ENCODE data around the gene C7orf57.

Gene C7orf57

GRCh38 chr7:48009954-48010353 lies 25.4 kb upstream of the C7orf57 start:
- H3K4me1 Mint-ChIP-seq, result no peaks in the 10 kb centered on the region
- no peak for DNase-seq
- H3K4me3 Mint-ChIP-seq, result no peak overlapping the region
- H3K27me3 Mint-ChIP-seq, result peaks cover 8% of the 10 kb centered on the region
- CTCF ChIA-PET, result no interaction called here
- H3K36me3 Mint-ChIP-seq, result no peaks in the 10 kb centered on the region
- H3K27ac Mint-ChIP-seq, result no peak overlapping the region
- H3K9me3 Mint-ChIP-seq, result no peaks in the 10 kb centered on the region

GRCh38 chr7:48011323-48011722 lies 24.0 kb upstream of the C7orf57 start:
- H3K27me3 Mint-ChIP-seq, result peaks cover 13% of the 10 kb centered on the region
- H3K4me3 Mint-ChIP-seq, result no peak overlapping the region
- CTCF ChIA-PET, result no interaction called here
- no peaks in the 10 kb centered on the region for H3K36me3 Mint-ChIP-seq
- H3K4me1 Mint-ChIP-seq, result no peaks in the 10 kb centered on the region
- DNase-seq, result no peak
- no peak overlapping the region for H3K27ac Mint-ChIP-seq
- no peaks in the 10 kb centered on the region for H3K9me3 Mint-ChIP-seq

- no peaks in the 10 kb centered on the region for H3K36me3 Mint-ChIP-seq
- H3K4me3 Mint-ChIP-seq, result no peak overlapping the region
- H3K9me3 Mint-ChIP-seq, result no peaks in the 10 kb centered on the region
- H3K27me3 Mint-ChIP-seq, result peaks cover 13% of the 10 kb centered on the region
- no peak for DNase-seq
- CTCF ChIA-PET, result no interaction called here
- no peak overlapping the region for H3K27ac Mint-ChIP-seq
- H3K4me1 Mint-ChIP-seq, result no peaks in the 10 kb centered on the region
These were observed 23.4 kb upstream of the C7orf57 start for GRCh38 chr7:48011951-48012350.

- CTCF ChIA-PET, result no interaction called here
- H3K4me1 Mint-ChIP-seq, result no peaks in the 10 kb centered on the region
- no peaks in the 10 kb centered on the region for H3K36me3 Mint-ChIP-seq
- H3K9me3 Mint-ChIP-seq, result no peaks in the 10 kb centered on the region
- peaks cover 29% of the 10 kb centered on the region for H3K27me3 Mint-ChIP-seq
- no peak overlapping the region for H3K4me3 Mint-ChIP-seq
- H3K27ac Mint-ChIP-seq, result no peak overlapping the region
- DNase-seq, result no peak
These were observed 18.7 kb upstream of the C7orf57 start for GRCh38 chr7:48016641-48017040.

GRCh38 chr7:48017674-48018073 lies 17.7 kb upstream of the C7orf57 start:
- peaks cover 29% of the 10 kb centered on the region for H3K27me3 Mint-ChIP-seq
- H3K4me3 Mint-ChIP-seq, result no peak overlapping the region
- CTCF ChIA-PET, result no interaction called here
- H3K9me3 Mint-ChIP-seq, result no peaks in the 10 kb centered on the region
- H3K36me3 Mint-ChIP-seq, result no peaks in the 10 kb centered on the region
- no peaks in the 10 kb centered on the region for H3K4me1 Mint-ChIP-seq
- no peak overlapping the region for H3K27ac Mint-ChIP-seq
- DNase-seq, result no peak

- Mint-ChIP-seq H3K4me3 (no peak overlapping the region), H3K27ac (no peak overlapping the region), H3K36me3 (no peaks in the 10 kb centered on the region), H3K27me3 (peaks cover 27% of the 10 kb centered on the region), H3K9me3 (peaks cover 2% of the 10 kb centered on the region), H3K4me1 (no peaks in the 10 kb centered on the region)
- CTCF ChIA-PET, result no interaction called here
- DNase-seq, result no peak
These were observed 9.7 kb upstream of the C7orf57 start for GRCh38 chr7:48025624-48026023.

- Mint-ChIP-seq H3K27ac (no peak within 1 kb of the TSS), H3K36me3 (no peaks in the 10 kb centered on the region), H3K4me3 (no peak within 1 kb of the TSS), H3K9me3 (peaks cover 2% of the 10 kb centered on the region), H3K4me1 (no peaks in the 10 kb centered on the region), H3K27me3 (peaks cover 41% of the 10 kb centered on the region)
- no peak for DNase-seq
- CTCF ChIA-PET, result interaction anchor here (1.1 kb wide), 1 partner anchor 10 kb away, joined by 3 read pairs; no protein-coding TSS in a partner anchor
These were observed 6.4 kb upstream of the C7orf57 start, which contains the start of gene SUN3 for GRCh38 chr7:48028938-48029337. Gene SUN3, minus strand, starts transcription at chr7:48029107. Its CDS starts 169 bp downstream, at chr7:48028938.

- no peak for DNase-seq
- Mint-ChIP-seq H3K27ac (no peak overlapping the region), H3K4me1 (peaks cover 10% of the 10 kb centered on the region), H3K4me3 (no peak overlapping the region), H3K9me3 (no peaks in the 10 kb centered on the region), H3K36me3 (no peaks in the 10 kb centered on the region), H3K27me3 (peaks cover 48% of the 10 kb centered on the region)
- CTCF ChIA-PET, result no interaction called here
These were observed 4.2 kb upstream of the C7orf57 start for GRCh38 chr7:48031111-48031510.

GRCh38 chr7:48033922-48034321 lies 1.4 kb upstream of the C7orf57 start:
- Mint-ChIP-seq H3K27me3 (peaks cover 59% of the 10 kb centered on the region), H3K4me3 (no peak overlapping the region), H3K9me3 (no peaks in the 10 kb centered on the region), H3K36me3 (no peaks in the 10 kb centered on the region), H3K4me1 (peaks cover 15% of the 10 kb centered on the region), H3K27ac (no peak overlapping the region)
- no peak for DNase-seq
- CTCF ChIA-PET, result interaction anchor here (1.3 to 2.0 kb wide), 2 partner anchors 64 to 77 kb away, joined by 3 to 7 read pairs; no protein-coding TSS in a partner anchor

GRCh38 chr7:48035967-48036478 lies 680 bp downstream of the C7orf57 start:
- H3K27me3 Mint-ChIP-seq, result peaks cover 56% of the 10 kb centered on the region
- peak overlapping the region; percentile 15 for H3K27ac Mint-ChIP-seq

GRCh38 chr7:48038815-48039506 lies 3.6 kb downstream of the C7orf57 start:
- Mint-ChIP-seq H3K27ac (no peak overlapping the region), H3K4me1 (peaks cover 28% of the 10 kb centered on the region), H3K36me3 (no peaks in the 10 kb centered on the region), H3K9me3 (no peaks in the 10 kb centered on the region), H3K27me3 (peaks cover 42% of the 10 kb centered on the region), H3K4me3 (no peak overlapping the region)
- CTCF ChIA-PET, result interaction anchor here (0.9 to 1.1 kb wide), 2 partner anchors 10 to 72 kb away, joined by 3 read pairs; partner anchors contain the start of gene SUN3
- no peak for DNase-seq

More at GRCh38 chr7:48035967-48036478, 680 bp downstream of the C7orf57 start:
- peaks cover 16% of the 10 kb centered on the region for H3K4me1 Mint-ChIP-seq
- no peaks in the 10 kb centered on the region for H3K36me3 Mint-ChIP-seq
- CTCF ChIA-PET, result no interaction called here
- no peaks in the 10 kb centered on the region for H3K9me3 Mint-ChIP-seq
- DNase-seq, result peak; percentile 26
- H3K4me3 Mint-ChIP-seq, result peak overlapping the region; percentile 69

GRCh38 chr7:48040944-48041652 lies 5.8 kb downstream of the C7orf57 start:
- Mint-ChIP-seq H3K4me3 (no peak overlapping the region), H3K4me1 (peaks cover 31% of the 10 kb centered on the region), H3K27me3 (peaks cover 40% of the 10 kb centered on the region), H3K9me3 (no peaks in the 10 kb centered on the region), H3K27ac (no peak overlapping the region), H3K36me3 (no peaks in the 10 kb centered on the region)
- CTCF ChIA-PET, result interaction anchor here (1.3 kb wide), 1 partner anchor 49 kb away, joined by 3 read pairs; no protein-coding TSS in a partner anchor
- DNase-seq, result no peak

GRCh38 chr7:48041653-48041970 lies 6.3 kb downstream of the C7orf57 start:
- H3K4me3 Mint-ChIP-seq, result no peak overlapping the region
- peaks cover 36% of the 10 kb centered on the region for H3K27me3 Mint-ChIP-seq
- H3K27ac Mint-ChIP-seq, result peak overlapping the region; percentile 1
- CTCF ChIA-PET, result interaction anchor here (1.2 kb wide), 1 partner anchor 73 kb away, joined by 4 read pairs; no protein-coding TSS in a partner anchor
- no peaks in the 10 kb centered on the region for H3K36me3 Mint-ChIP-seq
- peaks cover 34% of the 10 kb centered on the region for H3K4me1 Mint-ChIP-seq
- no peak for DNase-seq
- no peaks in the 10 kb centered on the region for H3K9me3 Mint-ChIP-seq

- no peaks in the 10 kb centered on the region for H3K9me3 Mint-ChIP-seq
- H3K4me3 Mint-ChIP-seq, result no peak overlapping the region
- CTCF ChIA-PET, result interaction anchor here (1.2 kb wide), 1 partner anchor 73 kb away, joined by 4 read pairs; no protein-coding TSS in a partner anchor
- H3K27ac Mint-ChIP-seq, result no peak overlapping the region
- no peak for DNase-seq
- H3K27me3 Mint-ChIP-seq, result peaks cover 30% of the 10 kb centered on the region
- H3K36me3 Mint-ChIP-seq, result no peaks in the 10 kb centered on the region
- peaks cover 38% of the 10 kb centered on the region for H3K4me1 Mint-ChIP-seq
These were observed 6.9 kb downstream of the C7orf57 start for GRCh38 chr7:48042216-48042615.

Data from activated naive CD4-positive, alpha-beta T cell treated with anti-CD3 and anti-CD28 coated beads, Interleukin-2, amount 10 ng/mL, durations not matched to agents 7 days and 5 days (primary cell).